ENCODE results near the gene POU2F2.

The POU2F2 gene

DNA sequence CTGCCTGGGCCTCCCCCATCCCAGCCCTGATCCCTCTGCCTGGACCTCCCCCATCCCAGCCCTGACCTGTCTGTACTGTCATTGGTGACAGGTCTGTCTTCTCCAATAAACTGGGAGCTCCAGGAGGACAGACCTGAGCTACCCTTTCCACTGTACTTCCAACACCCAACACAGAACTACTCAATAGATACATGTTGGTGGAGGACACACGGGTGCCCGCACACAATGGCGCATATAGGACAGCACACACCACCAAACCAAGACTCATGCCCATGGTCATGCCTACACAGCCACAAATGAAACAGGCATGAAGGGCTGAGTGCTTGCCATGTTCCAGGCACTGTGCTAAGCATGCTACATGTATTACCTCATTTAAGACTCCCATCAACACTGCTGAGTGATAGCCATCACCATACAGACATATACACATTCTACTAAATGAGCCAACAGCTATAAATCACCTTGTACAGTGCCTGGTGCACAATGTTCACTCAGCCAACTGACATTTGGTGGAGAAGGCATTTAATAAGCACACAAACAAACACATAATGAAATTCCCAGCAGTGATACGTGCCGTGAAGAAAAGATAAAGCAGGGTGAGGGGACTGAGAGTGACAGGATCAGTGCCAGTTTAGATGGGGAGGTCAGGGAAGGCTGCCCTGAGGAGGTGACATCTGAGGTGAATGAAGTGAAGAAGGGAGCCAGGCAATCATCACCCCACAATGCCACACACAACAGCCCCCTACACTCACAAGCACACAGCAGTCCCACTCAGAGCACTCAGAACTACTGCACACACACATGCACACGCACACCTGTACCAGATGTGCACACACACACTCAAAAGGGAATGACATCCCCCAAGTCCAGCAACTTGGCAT, 857 bp downstream of the POU2F2 start:
- TF ChIP-seq CTCF (conservative IDR thresholded peaks at IDR 0.05; ENCODE audit: low read depth, low read length), result no peak
- H3K36me3 ChIP-seq (ENCODE audit: insufficient read depth), result no peaks in the 10 kb centered on the region
- no peak overlapping the region for H3K27ac ChIP-seq
- H3K4me2 ChIP-seq, result no peak overlapping the region
- no peak overlapping the region for H2AFZ ChIP-seq (ENCODE audit: low read depth)
- H3K4me3 ChIP-seq (IDR thresholded peaks at IDR 0.05; ENCODE audit: insufficient read depth, low read depth, low read length), result no peak overlapping the region
- no peak overlapping the region for H3K9ac ChIP-seq
- H3K79me2 ChIP-seq (ENCODE audit: insufficient read depth, low read depth), result no peaks in the 10 kb centered on the region
- H3K4me1 ChIP-seq (ENCODE audit: low read depth, poor library complexity, severe bottlenecking), result peaks cover 12% of the 10 kb centered on the region
- no peaks in the 10 kb centered on the region for H4K20me1 ChIP-seq (ENCODE audit: insufficient read depth)
- peaks cover 75% of the 10 kb centered on the region for H3K27me3 ChIP-seq (ENCODE audit: insufficient read depth, low read depth)

GRCh38 chr19:42130254-42130573, 2.0 kb downstream of the POU2F2 start:
- Histone ChIP-seq H3K4me1 (ENCODE audit: low read depth, poor library complexity, severe bottlenecking) (peaks cover 12% of the 10 kb centered on the region), H3K27me3 (ENCODE audit: insufficient read depth, low read depth) (peaks cover 75% of the 10 kb centered on the region), H2AFZ (ENCODE audit: low read depth) (no peak overlapping the region), H3K4me3 (IDR thresholded peaks at IDR 0.05; ENCODE audit: insufficient read depth, low read depth, low read length) (no peak overlapping the region), H4K20me1 (ENCODE audit: insufficient read depth) (no peaks in the 10 kb centered on the region), H3K9ac (no peak overlapping the region), H3K4me2 (no peak overlapping the region), H3K27ac (no peak overlapping the region), H3K79me2 (ENCODE audit: insufficient read depth, low read depth) (no peaks in the 10 kb centered on the region), H3K36me3 (ENCODE audit: insufficient read depth) (no peaks in the 10 kb centered on the region)
- TF ChIP-seq CTCF (conservative IDR thresholded peaks at IDR 0.05; ENCODE audit: low read depth, low read length), result no peak

GRCh38 chr19:42129399-42130253, 2.6 kb downstream of the POU2F2 start:
- Histone ChIP-seq H3K79me2 (ENCODE audit: insufficient read depth, low read depth) (no peaks in the 10 kb centered on the region), H3K4me2 (no peak overlapping the region), H3K4me3 (IDR thresholded peaks at IDR 0.05; ENCODE audit: insufficient read depth, low read depth, low read length) (no peak overlapping the region)

GRCh38 chr19:42126574-42126973, 5.7 kb downstream of the POU2F2 start:
- no peaks in the 10 kb centered on the region for H4K20me1 ChIP-seq (ENCODE audit: insufficient read depth)
- no peak overlapping the region for H3K4me3 ChIP-seq (IDR thresholded peaks at IDR 0.05; ENCODE audit: insufficient read depth, low read depth, low read length)
- TF ChIP-seq CTCF (conservative IDR thresholded peaks at IDR 0.05; ENCODE audit: low read depth, low read length), result no peak
- peaks cover 88% of the 10 kb centered on the region for H3K27me3 ChIP-seq (ENCODE audit: insufficient read depth, low read depth)
- H3K27ac ChIP-seq, result no peak overlapping the region
- H3K79me2 ChIP-seq (ENCODE audit: insufficient read depth, low read depth), result no peaks in the 10 kb centered on the region
- H3K36me3 ChIP-seq (ENCODE audit: insufficient read depth), result no peaks in the 10 kb centered on the region
- H3K9ac ChIP-seq, result no peak overlapping the region
- no peak overlapping the region for H2AFZ ChIP-seq (ENCODE audit: low read depth)
- no peaks in the 10 kb centered on the region for H3K4me1 ChIP-seq (ENCODE audit: low read depth, poor library complexity, severe bottlenecking)
- H3K4me2 ChIP-seq, result no peak overlapping the region

More at GRCh38 chr19:42129399-42130253, 2.6 kb downstream of the POU2F2 start:
- H3K4me1 ChIP-seq (ENCODE audit: low read depth, poor library complexity, severe bottlenecking), result peaks cover 12% of the 10 kb centered on the region
- no peak overlapping the region for H3K9ac ChIP-seq
- no peak overlapping the region for H2AFZ ChIP-seq (ENCODE audit: low read depth)
- TF ChIP-seq CTCF (conservative IDR thresholded peaks at IDR 0.05; ENCODE audit: low read depth, low read length), result no peak
- peaks cover 76% of the 10 kb centered on the region for H3K27me3 ChIP-seq (ENCODE audit: insufficient read depth, low read depth)
- H3K27ac ChIP-seq, result no peak overlapping the region
- no peaks in the 10 kb centered on the region for H3K36me3 ChIP-seq (ENCODE audit: insufficient read depth)
- H4K20me1 ChIP-seq (ENCODE audit: insufficient read depth), result no peaks in the 10 kb centered on the region

Measured in KMS-11 (cell line).